GM21723 (cell line): ENCODE results near the gene ENO2.

Experiments used
- ATAC-seq: cut with Tn5 transposase; IDR thresholded peaks from one replicate; pipeline ENCODE4 v1.9.1; 2021; ENCODE audit warnings: mild to moderate bottlenecking, moderate library complexity; ENCODE audit not compliant: unreplicated experiment

Gene ENO2

GRCh38 chr12:6946920-6947374, 32.6 kb downstream of the ENO2 start:
- ATAC-seq = no peak

DNA sequence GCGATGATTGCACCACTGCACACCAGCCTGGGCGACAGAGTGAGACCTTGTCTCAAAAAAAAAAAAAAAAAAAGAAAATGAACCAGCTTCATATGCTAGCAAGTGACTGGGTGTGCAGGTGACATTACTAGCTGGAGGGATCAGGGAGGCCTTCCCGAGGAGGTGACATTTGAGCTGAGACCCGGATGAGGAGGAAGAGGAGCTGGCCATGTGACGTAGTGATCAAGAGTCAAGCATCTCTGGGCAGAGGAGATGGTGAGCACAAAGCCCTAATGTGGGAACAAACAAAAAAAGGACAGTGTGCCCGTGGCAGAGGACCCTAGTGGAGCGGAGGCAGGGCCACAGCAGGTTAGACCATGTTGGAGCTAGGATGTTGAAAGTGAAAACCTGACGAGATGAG, 33.2 kb downstream of the ENO2 start:
- no peak for ATAC-seq

DNA sequence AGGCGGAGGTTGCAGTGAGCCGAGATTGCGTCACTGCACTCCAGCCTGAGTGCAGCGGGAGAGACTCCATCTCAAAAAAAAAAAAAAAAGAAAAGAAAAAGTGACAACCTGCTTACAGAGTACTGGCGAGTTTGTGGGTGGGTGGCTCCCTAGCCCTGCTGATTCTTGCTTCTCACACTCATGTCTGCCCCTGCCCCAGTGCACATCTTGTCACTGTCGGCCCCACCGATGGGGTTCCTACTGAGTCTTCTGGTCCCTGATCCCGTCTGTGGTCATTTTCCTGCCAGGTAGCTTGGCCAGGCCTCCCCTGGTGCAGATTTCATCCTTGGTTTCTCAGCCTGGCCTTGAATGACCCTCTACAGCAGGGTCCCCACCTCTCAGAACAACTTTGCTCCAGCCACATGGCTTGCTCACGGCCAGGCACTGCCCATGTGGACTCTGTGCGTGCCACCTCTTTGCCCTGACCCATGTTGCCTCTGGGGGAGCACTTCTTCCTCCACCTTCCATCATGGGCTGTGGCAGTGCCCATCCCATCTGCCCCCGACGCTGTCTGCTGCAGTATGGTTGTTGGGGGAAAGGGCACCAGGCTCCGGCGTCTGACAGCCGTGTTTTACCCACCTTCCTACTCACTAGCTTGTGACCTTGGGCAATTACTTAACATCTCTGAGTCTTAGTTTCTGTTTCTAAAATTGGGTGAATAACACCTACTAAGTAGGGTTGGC, 34.7 kb downstream of the ENO2 start:
- ATAC-seq = no peak

DNA sequence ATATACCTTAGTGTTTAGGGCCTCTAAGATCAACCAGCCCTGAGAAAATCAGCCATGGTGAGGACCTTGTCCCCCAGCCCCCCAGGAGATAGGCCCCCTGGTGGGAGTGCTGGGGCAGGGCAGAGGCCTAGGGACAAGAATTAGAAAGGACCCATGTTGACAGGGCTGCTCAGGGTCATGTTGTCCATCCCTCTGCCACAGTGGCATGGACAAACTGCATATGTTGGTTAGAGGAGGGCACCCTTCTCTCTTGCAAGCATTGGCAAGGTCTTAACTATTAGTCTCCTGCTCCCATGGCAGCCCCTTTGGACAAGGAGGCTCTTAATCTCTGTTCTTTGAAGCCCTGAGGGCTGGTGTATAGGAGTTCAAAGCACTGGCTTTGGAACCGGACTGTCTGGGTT, 36.0 kb downstream of the ENO2 start:
- ATAC-seq = no peak

- peak; percentile 27 for ATAC-seq
Measured at GRCh38 chr12:6950811-6951540, 36.6 kb downstream of the ENO2 start, which contains the start of gene PTPN6. PTPN6 (plus strand) TSS chr12:6951356; CDS start chr12:6951513, 157 bp downstream.

DNA sequence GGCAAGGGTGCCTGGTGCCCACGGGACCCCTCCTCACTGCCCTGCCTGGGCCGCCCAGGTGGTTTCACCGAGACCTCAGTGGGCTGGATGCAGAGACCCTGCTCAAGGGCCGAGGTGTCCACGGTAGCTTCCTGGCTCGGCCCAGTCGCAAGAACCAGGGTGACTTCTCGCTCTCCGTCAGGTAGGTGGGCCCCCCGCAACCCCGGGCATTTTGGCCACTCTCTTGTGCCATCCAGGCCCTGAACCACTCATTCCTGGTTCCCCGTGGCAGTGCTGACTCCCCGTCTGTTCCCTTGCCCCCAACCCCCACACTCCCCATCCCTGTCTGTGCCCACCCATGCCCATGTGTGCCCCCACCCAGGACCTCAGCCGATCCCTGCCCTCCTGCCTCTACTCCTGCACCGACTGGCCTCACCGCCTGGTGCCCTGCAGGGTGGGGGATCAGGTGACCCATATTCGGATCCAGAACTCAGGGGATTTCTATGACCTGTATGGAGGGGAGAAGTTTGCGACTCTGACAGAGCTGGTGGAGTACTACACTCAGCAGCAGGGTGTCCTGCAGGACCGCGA, 37.3 kb downstream of the ENO2 start:
- ATAC-seq = no peak

DNA sequence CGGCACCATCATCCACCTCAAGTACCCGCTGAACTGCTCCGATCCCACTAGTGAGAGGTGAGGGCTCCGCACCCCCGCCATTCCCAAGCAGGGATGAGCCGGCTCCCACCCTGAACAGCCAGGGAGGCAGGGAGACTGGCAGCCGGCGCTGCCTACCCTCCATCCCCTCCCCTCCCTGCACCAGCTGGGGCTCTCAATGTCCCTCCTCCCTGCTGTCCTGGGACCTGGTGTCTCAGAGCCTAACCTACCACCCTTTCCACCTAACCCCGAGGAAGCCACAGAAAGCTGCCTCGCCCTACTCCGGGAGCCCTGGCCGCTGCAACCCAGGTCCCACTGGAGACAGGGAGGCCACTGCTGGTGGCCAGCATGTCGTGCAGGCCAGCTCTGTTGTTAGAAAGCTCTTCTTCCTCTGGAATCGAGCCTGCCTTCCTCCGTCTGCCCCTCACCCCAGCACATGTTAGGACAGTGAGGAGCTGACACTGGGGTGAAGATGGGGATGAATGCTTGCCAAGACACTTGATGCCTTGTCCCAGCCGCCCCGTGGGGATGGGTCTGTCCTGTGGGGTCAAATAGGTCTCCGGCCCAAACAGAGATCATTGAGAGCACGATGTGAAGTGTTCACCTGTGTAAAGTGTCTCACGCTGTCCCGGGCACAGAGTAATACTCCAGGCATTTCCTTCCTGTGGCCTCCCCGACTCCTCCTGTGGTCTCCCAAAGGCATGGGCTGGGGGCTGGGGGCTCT, 37.9 kb downstream of the ENO2 start:
- ATAC-seq = no peak

DNA sequence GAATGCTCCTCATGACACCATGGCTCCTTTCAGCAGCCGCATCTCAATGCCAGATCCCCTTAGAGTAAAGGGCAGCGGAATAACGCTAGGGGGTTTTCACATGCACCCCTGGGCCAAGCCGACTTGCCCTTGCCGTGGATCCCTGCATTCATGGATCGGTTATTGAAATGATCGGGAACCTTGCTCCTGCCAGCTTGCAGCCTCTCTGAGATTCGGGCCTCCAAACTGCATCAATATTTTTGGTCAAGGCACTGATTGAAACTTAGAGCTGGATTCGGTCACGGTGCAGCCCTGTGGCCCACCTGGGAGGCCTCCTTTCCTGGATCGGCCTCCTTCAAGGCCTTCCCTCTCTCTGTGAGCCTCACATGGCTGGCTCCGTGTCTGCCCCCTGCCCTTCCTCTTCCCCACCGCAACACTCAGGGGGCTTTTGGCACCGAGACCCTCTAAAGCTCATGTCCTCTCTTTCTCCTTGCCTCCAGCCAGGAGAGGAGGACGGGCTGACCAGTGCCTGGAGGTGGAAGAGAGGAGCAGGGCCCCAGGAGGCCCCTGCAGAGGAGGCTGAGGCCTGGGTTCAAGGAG, 38.6 kb downstream of the ENO2 start:
- ATAC-seq = peak; percentile 0

- ATAC-seq = peak; percentile 42
Measured at GRCh38 chr12:6953442-6954315, 39.3 kb downstream of the ENO2 start.

DNA sequence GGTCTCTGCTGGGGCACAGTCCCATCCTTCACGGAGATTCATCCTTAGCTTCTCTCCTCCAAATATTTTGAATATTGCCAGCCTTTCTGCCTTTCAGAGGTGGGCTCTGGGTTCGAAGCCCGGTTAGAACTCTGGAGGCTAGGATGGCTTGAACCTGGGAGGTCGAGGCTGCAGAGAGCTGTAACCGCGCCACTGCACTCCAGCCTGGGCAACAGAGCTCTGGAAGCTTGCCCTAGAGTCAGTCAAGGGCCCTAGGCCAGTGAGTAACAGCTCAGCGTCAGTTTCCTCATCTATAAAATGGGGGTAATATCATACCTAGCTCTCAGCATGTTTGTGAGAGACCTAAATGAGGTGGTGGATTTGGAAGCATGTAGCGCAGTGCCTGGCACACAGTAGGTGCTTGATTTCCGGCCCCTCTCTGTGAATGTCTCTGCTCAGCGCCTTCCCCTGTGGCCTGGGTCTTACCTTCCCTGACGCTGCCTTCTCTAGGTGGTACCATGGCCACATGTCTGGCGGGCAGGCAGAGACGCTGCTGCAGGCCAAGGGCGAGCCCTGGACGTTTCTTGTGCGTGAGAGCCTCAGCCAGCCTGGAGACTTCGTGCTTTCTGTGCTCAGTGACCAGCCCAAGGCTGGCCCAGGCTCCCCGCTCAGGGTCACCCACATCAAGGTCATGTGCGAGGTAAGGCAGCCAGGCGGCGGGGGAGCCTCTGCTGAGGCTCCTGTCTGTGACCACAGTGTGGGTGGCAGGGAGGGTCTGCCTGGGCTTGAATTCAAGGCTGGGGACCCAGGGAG, 40.1 kb downstream of the ENO2 start:
- no peak for ATAC-seq

GRCh38 chr12:6955108-6956020, 41.0 kb downstream of the ENO2 start:
- no peak for ATAC-seq

DNA sequence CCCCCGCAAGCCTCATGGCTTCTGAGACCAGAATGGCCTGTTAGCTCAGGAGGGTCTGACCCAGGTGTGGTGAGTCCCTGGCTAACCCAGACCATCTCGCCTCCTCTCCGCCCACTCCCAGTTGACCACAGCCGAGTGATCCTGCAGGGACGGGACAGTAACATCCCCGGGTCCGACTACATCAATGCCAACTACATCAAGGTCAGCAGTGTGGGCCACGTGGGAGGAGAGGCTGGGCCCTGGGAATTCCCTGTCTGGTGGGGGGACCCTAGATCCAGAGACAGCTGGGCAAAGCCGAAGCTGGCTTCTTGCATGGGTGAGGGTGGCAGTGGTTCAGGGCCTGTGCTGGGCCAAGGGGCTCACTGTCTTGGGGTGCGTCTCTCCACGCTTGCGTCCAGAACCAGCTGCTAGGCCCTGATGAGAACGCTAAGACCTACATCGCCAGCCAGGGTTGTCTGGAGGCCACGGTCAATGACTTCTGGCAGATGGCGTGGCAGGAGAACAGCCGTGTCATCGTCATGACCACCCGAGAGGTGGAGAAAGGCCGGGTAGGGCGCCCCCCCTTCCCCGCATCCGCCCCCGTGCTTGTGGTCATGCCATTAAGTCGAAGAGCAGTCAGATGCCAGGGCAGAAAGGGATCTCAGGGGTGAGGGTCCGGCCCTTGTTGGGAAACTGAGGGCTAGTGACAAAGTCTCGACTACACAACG, 41.8 kb downstream of the ENO2 start:
- no peak for ATAC-seq

DNA sequence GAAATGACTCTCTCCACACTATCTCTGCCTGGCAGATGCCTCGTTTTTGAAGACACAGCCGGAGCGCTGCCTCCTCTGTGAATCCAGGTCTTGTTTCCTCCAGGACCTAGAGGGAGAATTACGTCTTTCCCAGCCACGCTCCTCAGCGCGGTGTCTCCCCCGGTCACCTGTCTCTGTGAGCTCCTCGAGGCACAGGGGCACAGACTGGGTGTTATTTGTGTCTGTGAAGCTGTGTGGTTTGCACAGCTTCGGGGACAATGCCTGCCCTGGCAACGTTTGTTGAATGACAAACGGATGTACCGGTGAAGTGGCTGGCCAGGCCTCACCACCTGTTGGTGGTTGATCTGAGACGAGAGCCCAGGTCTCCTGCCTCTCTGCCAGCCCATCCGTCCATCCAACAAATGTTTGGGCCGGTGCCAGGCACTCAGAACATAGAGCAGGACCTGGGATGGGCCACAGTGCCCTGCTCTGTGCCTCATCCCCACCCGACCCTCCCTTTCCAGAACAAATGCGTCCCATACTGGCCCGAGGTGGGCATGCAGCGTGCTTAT, 42.8 kb downstream of the ENO2 start:
- no peak for ATAC-seq

- ATAC-seq = no peak
Measured at GRCh38 chr12:6957741-6958608, 43.6 kb downstream of the ENO2 start.

DNA sequence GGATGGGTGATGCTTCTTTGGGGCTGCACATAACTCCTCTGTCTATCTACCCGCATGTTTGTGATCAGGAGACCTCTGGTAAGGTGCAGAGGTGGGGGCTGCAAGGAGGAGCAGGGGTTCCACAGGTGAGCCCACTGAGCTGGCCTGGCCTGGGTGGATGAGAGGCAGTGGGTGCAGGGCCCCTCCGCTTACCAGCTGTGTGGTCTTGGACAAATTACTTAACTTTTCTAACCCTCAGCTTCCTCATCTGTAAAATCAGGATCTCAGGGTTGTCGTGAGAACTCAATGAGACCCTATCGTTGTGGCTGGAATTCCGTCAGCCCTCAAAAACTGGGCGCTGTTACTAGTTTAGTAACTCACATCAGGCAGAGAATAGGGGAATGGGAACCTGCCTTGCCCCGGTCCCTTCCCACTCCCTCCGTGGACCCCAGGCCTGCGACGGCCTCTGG, 44.3 kb downstream of the ENO2 start:
- no peak for ATAC-seq
